Stimulated activated CD4-positive, alpha-beta T cell treated with anti-CD3 and anti-CD28 coated beads, Interleukin-12 subunit alpha, Interleukin-12 subunit beta, amount 100 ng/mL, for 4 hours (primary cell): ENCODE measurements around the gene TRIM45.

ENCODE experiments used
- DNase-seq: peaks from one replicate; pipeline ENCODE4 v3.0.0-alpha.2; 2020

The TRIM45 gene

GRCh38 chr1:117098287-117098890 lies 23.2 kb downstream of the TRIM45 start:
- DNase-seq: no peak

GRCh38 chr1:117097443-117097842 lies 24.1 kb downstream of the TRIM45 start:
- DNase-seq: no peak

- no peak for DNase-seq
Observed at GRCh38 chr1:117096951-117097408, 24.6 kb downstream of the TRIM45 start.

GRCh38 chr1:117094841-117095604 lies 26.5 kb downstream of the TRIM45 start:
- DNase-seq: no peak

GRCh38 chr1:117093870-117094621 lies 27.5 kb downstream of the TRIM45 start:
- no peak for DNase-seq

- no peak for DNase-seq
Observed at GRCh38 chr1:117093091-117093534, 28.4 kb downstream of the TRIM45 start.

- no peak for DNase-seq
Observed at GRCh38 chr1:117092594-117092993, 29.0 kb downstream of the TRIM45 start.

- no peak for DNase-seq
Observed at GRCh38 chr1:117089996-117090395, 31.6 kb downstream of the TRIM45 start.

- no peak for DNase-seq
Observed at GRCh38 chr1:117087686-117088085, 33.9 kb downstream of the TRIM45 start.

GRCh38 chr1:117084231-117084630 lies 37.3 kb downstream of the TRIM45 start:
- DNase-seq: no peak

GRCh38 chr1:117079737-117080136 lies 41.8 kb downstream of the TRIM45 start:
- DNase-seq: no peak

- DNase-seq: peak; percentile 25
Observed at GRCh38 chr1:117077267-117077666, 44.3 kb downstream of the TRIM45 start.

- no peak for DNase-seq
Observed at GRCh38 chr1:117076648-117077047, 44.9 kb downstream of the TRIM45 start.

GRCh38 chr1:117070124-117070523 lies 51.4 kb downstream of the TRIM45 start:
- DNase-seq: no peak

GRCh38 chr1:117069220-117069844 lies 52.2 kb downstream of the TRIM45 start:
- no peak for DNase-seq

GRCh38 chr1:117068580-117068979 lies 53.0 kb downstream of the TRIM45 start:
- no peak for DNase-seq

- peak; percentile 30 for DNase-seq
Observed at GRCh38 chr1:117067533-117068370, 53.8 kb downstream of the TRIM45 start.

GRCh38 chr1:117066367-117066766 lies 55.2 kb downstream of the TRIM45 start:
- no peak for DNase-seq

- DNase-seq: no peak
Observed at GRCh38 chr1:117061986-117062415, 59.5 kb downstream of the TRIM45 start.
